NB4 (cell line): ENCODE data around the gene CEP20.

Source experiments
- MAX ChIP-seq: IDR thresholded peaks from 2 replicates; pipeline ENCODE4 v1.6.1; 2011; ENCODE audit warnings: low read depth, low read length
- POLR2A ChIP-seq: IDR thresholded peaks from 2 replicates; pipeline ENCODE4 v1.6.1; 2011; ENCODE audit warnings: mild to moderate bottlenecking; ENCODE audit not compliant: insufficient read length; ENCODE audit errors: extremely low read depth

GRCh38 chr16:15817446-15817845 lies 71.0 kb downstream of the CEP20 start:
- no peak for TF ChIP-seq MAX
- no peak for TF ChIP-seq POLR2A
